H9 (cell line): ENCODE measurements around the gene SPAG17. TPM values are rescaled to one million over a fixed set of nuclear protein-coding genes. Genes with fewer than 3 reads are reported as not detected.

ENCODE experiments used
- DNase-seq: peaks from one replicate; pipeline ENCODE4 v3.0.0-alpha.2; 2017
- H2AFZ ChIP-seq: one replicate; pipeline ENCODE4 v1.6.1; 2013; ENCODE audit warnings: mild to moderate bottlenecking, low read length, control low read depth, moderate library complexity
- H2AK5ac ChIP-seq: 2 replicates; pipeline ENCODE4 v1.6.1; 2013; ENCODE audit warnings: low read length, control low read depth, mixed read lengths; ENCODE audit not compliant: insufficient read length
- H2BK120ac ChIP-seq: one replicate; pipeline ENCODE4 v1.6.1; 2013; ENCODE audit warnings: low read depth, mild to moderate bottlenecking, low read length, control low read depth, inconsistent platforms; ENCODE audit not compliant: poor library complexity, severe bottlenecking
- H2BK12ac ChIP-seq: 2 replicates; pipeline ENCODE4 v1.6.1; 2013; ENCODE audit warnings: low read length, control low read depth, mixed read lengths, low read depth; ENCODE audit not compliant: insufficient read length
- H2BK15ac ChIP-seq: 2 replicates; pipeline ENCODE4 v1.6.1; 2013; ENCODE audit warnings: low read depth, low read length, control low read depth
- H2BK20ac ChIP-seq: one replicate; pipeline ENCODE4 v1.6.1; 2013; ENCODE audit warnings: low read depth, mild to moderate bottlenecking, low read length, control low read depth, inconsistent platforms; ENCODE audit not compliant: poor library complexity, severe bottlenecking
- H2BK5ac ChIP-seq: 2 replicates; pipeline ENCODE4 v1.6.1; 2013; ENCODE audit warnings: low read length, control low read depth, mixed read lengths; ENCODE audit not compliant: insufficient read length
- H3K14ac ChIP-seq: 2 replicates; pipeline ENCODE4 v1.6.1; 2013; ENCODE audit warnings: low read length, control low read depth; ENCODE audit not compliant: insufficient read depth
- H3K18ac ChIP-seq: 2 replicates; pipeline ENCODE4 v1.6.1; 2013; ENCODE audit warnings: low read depth, mild to moderate bottlenecking, mixed read lengths, low read length, control low read depth; ENCODE audit not compliant: insufficient read length
- H3K23ac ChIP-seq: 2 replicates; pipeline ENCODE4 v1.6.1; 2013; ENCODE audit warnings: low read length, control low read depth, mixed read lengths, low read depth; ENCODE audit not compliant: insufficient read length
- H3K23me2 ChIP-seq: 2 replicates; pipeline ENCODE4 v1.6.1; 2013; ENCODE audit warnings: low read depth, mild to moderate bottlenecking, mixed read lengths, low read length, control low read depth; ENCODE audit not compliant: insufficient read length, poor library complexity, severe bottlenecking
- H3K27ac ChIP-seq: 2 replicates; pipeline ENCODE4 v1.5.1; 2013; ENCODE audit warnings: low read length, control low read depth, mixed read lengths, low read depth; ENCODE audit not compliant: insufficient read length
- H3K27me3 ChIP-seq: 2 replicates; pipeline ENCODE4 v1.6.1; 2013; ENCODE audit warnings: low read length, control low read depth, inconsistent platforms; ENCODE audit not compliant: insufficient read depth
- H3K4ac ChIP-seq: 2 replicates; pipeline ENCODE4 v1.6.1; 2013; ENCODE audit warnings: low read depth, mild to moderate bottlenecking, control low read depth, inconsistent platforms, low read length, moderate library complexity
- H3K4me1 ChIP-seq: 2 replicates; pipeline ENCODE4 v1.6.1; 2013; ENCODE audit warnings: low read length, control low read depth, inconsistent platforms; ENCODE audit not compliant: insufficient read depth
- H3K4me2 ChIP-seq: 2 replicates; pipeline ENCODE4 v1.6.1; 2013; ENCODE audit warnings: low read length, control low read depth, mixed read lengths; ENCODE audit not compliant: insufficient read length, insufficient read depth
- H3K56ac ChIP-seq: 2 replicates; pipeline ENCODE4 v1.6.1; 2013; ENCODE audit warnings: low read depth, mild to moderate bottlenecking, mixed read lengths, low read length, control low read depth; ENCODE audit not compliant: insufficient read length
- H3K79me1 ChIP-seq: 2 replicates; pipeline ENCODE4 v1.6.1; 2013; ENCODE audit warnings: low read depth, mild to moderate bottlenecking, moderate library complexity, low read length, control low read depth, inconsistent platforms; ENCODE audit not compliant: insufficient read depth, poor library complexity, severe bottlenecking
- H3K79me2 ChIP-seq: 2 replicates; pipeline ENCODE4 v1.6.1; 2013; ENCODE audit warnings: low read length, control low read depth, inconsistent platforms; ENCODE audit not compliant: insufficient read depth
- H3K9ac ChIP-seq: 2 replicates; pipeline ENCODE4 v1.6.1; 2013; ENCODE audit warnings: low read length, control low read depth, mixed read lengths; ENCODE audit not compliant: insufficient read length; ENCODE audit errors: extremely low read depth
- H3K9me3 ChIP-seq: one replicate; pipeline ENCODE4 v1.6.1; 2013; ENCODE audit warnings: low read depth, low read length, inconsistent platforms; ENCODE audit not compliant: control insufficient read depth
- H3T11ph ChIP-seq: one replicate; pipeline ENCODE4 v1.6.1; 2013; ENCODE audit warnings: mild to moderate bottlenecking, low read length, control low read depth, inconsistent platforms
- H4K20me1 ChIP-seq: one replicate; pipeline ENCODE4 v1.6.1; 2013; ENCODE audit not compliant: control insufficient read depth, insufficient read length, insufficient read depth
- H4K5ac ChIP-seq: 2 replicates; pipeline ENCODE4 v1.6.1; 2013; ENCODE audit warnings: low read depth, mild to moderate bottlenecking, mixed read lengths, low read length, control low read depth; ENCODE audit not compliant: insufficient read length
- H4K8ac ChIP-seq: replicated peaks from 2 replicates; pipeline ENCODE4 v1.6.1; 2013; ENCODE audit warnings: low read length, control low read depth, mixed read lengths, low read depth; ENCODE audit not compliant: insufficient read length
- H4K91ac ChIP-seq: 2 replicates; pipeline ENCODE4 v1.6.1; 2013; ENCODE audit warnings: low read depth, mild to moderate bottlenecking, moderate library complexity, mixed read lengths, low read length, control low read depth; ENCODE audit not compliant: insufficient read length
- H3K27ac Mint-ChIP-seq, 3 experiments: 2 replicates in 2 of 3; 3 replicates in 1 of 3; pipeline ENCODE4 v1.8.0; 2020 to 2021; ENCODE audit warnings: mixed read lengths in 3 of 3, mild to moderate bottlenecking in 1 of 3, moderate library complexity in 1 of 3
- H3K27me3 Mint-ChIP-seq: 2 replicates; pipeline ENCODE4 v1.8.0; 2021; ENCODE audit warnings: low read depth, mild to moderate bottlenecking, moderate library complexity, mixed read lengths
- H3K36me3 Mint-ChIP-seq, 3 experiments: 2 replicates in 2 of 3; 3 replicates in 1 of 3; pipeline ENCODE4 v1.8.0; 2020 to 2021; ENCODE audit warnings: low read depth in 3 of 3, mixed read lengths in 3 of 3; ENCODE audit not compliant: insufficient read depth in 1 of 3
- H3K4me1 Mint-ChIP-seq, 2 experiments: 2 replicates each; pipeline ENCODE4 v1.8.0; 2020; ENCODE audit warnings: mixed read lengths in 2 of 2
- H3K4me3 Mint-ChIP-seq, 2 experiments: 2 replicates in 1 of 2; 3 replicates in 1 of 2; pipeline ENCODE4 v1.8.0; 2020 to 2021; ENCODE audit warnings: mild to moderate bottlenecking in 2 of 2, mixed read lengths in 2 of 2, moderate library complexity in 1 of 2
- H3K9me3 Mint-ChIP-seq, 2 experiments: 2 replicates in 1 of 2; 3 replicates in 1 of 2; pipeline ENCODE4 v1.8.0; 2020; ENCODE audit warnings: mild to moderate bottlenecking in 2 of 2, mixed read lengths in 2 of 2, moderate library complexity in 1 of 2
- WGBS: extraction: QIAGEN DNeasy Blood & Tissue Kit; methylation state at CpG from one replicate; pipeline ENCODE4 v1.1.7; 2013; ENCODE audit warnings: missing lambda C conversion rate, low lambda C conversion rate, mixed read lengths; ENCODE audit not compliant: insufficient read length; ENCODE audit errors: extremely low coverage; 5-methylcytosine and 5-hydroxymethylcytosine counted together
- total RNA-seq: library from RNA; stranded (reverse); gene quantifications from 2 replicates; pipeline ENCODE4 v1.2.1, GENCODE V29; 2021
- TF ChIP-seq, protein P1 (sequence below): fragments of 200-600 bp; sonication (generic); conservative IDR thresholded peaks from 3 replicates; pipeline ENCODE4 v1.8.0; 2021; ENCODE audit warnings: antibody characterized with exemption, mild to moderate bottlenecking

Gene SPAG17
- total RNA-seq, 1 experiment from 2014 or later = 0.37 TPM

DNA sequence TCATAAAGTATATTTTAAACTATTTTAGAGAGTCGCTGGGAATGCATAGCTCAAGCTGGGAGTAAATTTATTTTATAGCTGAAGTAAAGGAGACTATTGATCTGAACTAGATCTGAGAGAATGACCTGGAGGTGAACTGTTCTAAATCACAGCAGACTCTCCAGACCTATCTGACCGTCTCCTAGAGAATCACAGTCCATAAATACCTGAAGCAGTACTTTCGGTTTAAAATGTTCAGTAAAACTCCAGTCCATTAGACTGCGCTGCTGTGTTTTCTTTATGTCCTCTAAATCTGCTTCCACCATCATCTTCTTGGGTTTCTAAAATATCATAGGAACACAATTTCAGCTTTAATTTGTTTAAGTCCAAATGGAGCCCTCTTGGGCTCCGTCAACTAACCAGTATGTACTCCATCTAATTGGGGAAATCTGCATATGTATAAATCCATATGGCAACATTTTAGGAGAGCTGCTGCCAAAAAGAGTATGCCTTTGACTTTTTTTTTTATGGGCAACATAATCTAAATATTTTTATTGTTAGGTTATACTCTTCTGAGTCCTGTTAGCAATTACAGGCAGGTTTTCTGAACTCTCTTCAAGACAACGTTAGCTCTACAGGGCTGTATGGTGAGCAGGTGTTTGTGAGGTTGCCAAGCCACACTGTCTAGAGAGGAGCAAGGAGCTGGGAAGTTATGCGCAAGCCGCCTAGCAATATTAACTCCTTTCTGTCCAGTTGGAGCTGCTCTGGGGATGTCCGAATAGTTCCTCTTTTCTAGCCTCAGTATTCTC lies 111.2 kb downstream of the SPAG17 start:
- Mint-ChIP-seq H3K4me3 (no peak overlapping the region), H3K4me1 (peaks cover 25 to 29% of the 10 kb centered on the region in 2 experiments), H3K27ac (no peak overlapping the region), H3K27me3 (no peaks in the 10 kb centered on the region), H3K9me3 (no peaks in the 10 kb centered on the region), H3K36me3 (no peaks in the 10 kb centered on the region)
- Histone ChIP-seq H3K9me3 (no peaks in the 10 kb centered on the region), H3T11ph (no peak overlapping the region), H3K27ac (no peak overlapping the region), H2AK5ac (no peak overlapping the region), H3K27me3 (no peaks in the 10 kb centered on the region), H4K20me1 (no peaks in the 10 kb centered on the region), H3K79me2 (no peaks in the 10 kb centered on the region), H3K9ac (no peak overlapping the region), H2BK20ac (no peak overlapping the region), H2AFZ (no peak overlapping the region), H3K23ac (no peak overlapping the region), H2BK5ac (no peak overlapping the region), H3K23me2 (no peaks in the 10 kb centered on the region), H3K56ac (no peak overlapping the region), H3K18ac (no peak overlapping the region), H2BK12ac (no peak overlapping the region), H3K4me1 (no peaks in the 10 kb centered on the region), H3K4ac (no peak overlapping the region), H2BK120ac (no peak overlapping the region), H2BK15ac (no peak overlapping the region), H4K91ac (no peak overlapping the region), H3K14ac (no peak overlapping the region), H4K5ac (no peak overlapping the region), H4K8ac (no peak overlapping the region), H3K79me1 (no peaks in the 10 kb centered on the region), H3K4me2 (no peak overlapping the region)
- TF ChIP-seq, protein P1, sequence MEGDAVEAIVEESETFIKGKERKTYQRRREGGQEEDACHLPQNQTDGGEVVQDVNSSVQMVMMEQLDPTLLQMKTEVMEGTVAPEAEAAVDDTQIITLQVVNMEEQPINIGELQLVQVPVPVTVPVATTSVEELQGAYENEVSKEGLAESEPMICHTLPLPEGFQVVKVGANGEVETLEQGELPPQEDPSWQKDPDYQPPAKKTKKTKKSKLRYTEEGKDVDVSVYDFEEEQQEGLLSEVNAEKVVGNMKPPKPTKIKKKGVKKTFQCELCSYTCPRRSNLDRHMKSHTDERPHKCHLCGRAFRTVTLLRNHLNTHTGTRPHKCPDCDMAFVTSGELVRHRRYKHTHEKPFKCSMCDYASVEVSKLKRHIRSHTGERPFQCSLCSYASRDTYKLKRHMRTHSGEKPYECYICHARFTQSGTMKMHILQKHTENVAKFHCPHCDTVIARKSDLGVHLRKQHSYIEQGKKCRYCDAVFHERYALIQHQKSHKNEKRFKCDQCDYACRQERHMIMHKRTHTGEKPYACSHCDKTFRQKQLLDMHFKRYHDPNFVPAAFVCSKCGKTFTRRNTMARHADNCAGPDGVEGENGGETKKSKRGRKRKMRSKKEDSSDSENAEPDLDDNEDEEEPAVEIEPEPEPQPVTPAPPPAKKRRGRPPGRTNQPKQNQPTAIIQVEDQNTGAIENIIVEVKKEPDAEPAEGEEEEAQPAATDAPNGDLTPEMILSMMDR = no peak
- no CpG with 5 or more reads among the region's 9 CpGs for whole genome bisulfite sequencing
- DNase-seq = no peak
